Astrocyte of the cerebellum (primary cell): ENCODE measurements around the gene FTO.

Experiments used
- DNase-seq: peaks from one replicate; pipeline ENCODE4 v3.0.0-alpha.2; 2011; ENCODE audit warnings: low read depth
- H3K4me3 ChIP-seq: 2 replicates; pipeline ENCODE4 v1.5.1; 2011; ENCODE audit warnings: mild to moderate bottlenecking, low read depth, low read length, moderate library complexity
- in situ Hi-C: cut with HindIII; loops from 2 replicates; pipeline ENCODE4 v1.10.0; 2017; ENCODE audit warnings: low sequenced_read_pairs
- TF ChIP-seq, protein P1 (sequence below): IDR thresholded peaks from 2 replicates; pipeline ENCODE4 v1.5.1; 2012; ENCODE audit warnings: low read length, low read depth, moderate library complexity, mild to moderate bottlenecking; ENCODE audit errors: missing control alignments

The FTO gene

DNA sequence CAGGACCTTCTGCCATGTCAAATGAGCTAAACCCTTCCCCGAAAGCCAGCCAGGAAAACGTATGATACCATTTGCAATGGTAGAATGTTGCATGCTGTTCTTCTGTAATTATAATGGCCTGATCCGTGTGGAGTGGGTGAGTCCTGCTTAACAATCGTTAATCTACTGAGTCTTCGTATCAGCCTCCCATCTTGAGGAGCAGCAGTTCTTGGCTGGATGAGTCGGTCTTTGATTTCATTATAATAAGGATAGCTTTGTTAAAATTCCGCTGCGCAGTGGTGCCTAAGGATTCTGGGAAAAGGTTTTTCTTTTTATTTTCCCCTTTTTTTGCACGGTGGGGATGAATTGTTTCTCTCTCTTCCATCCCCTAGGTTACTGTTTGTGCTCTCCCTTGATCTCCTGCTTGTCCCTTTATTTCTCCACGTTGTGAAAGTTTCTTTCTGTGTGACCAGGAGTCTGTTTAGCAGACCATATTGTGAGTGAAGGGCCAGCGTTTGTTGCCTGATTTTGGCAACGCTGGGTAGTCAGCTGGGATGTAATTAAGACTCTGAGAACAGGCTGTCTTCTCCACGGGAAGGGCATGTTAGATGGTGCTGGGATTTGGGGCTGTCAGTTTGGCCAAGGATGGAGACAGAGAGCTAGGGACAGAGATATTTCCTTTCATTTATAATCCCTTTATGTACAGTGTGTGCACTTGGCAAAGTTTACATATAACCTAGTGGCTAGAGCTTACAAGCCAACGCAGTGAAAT lies 263.0 kb downstream of the FTO start:
- TF ChIP-seq, protein P1, sequence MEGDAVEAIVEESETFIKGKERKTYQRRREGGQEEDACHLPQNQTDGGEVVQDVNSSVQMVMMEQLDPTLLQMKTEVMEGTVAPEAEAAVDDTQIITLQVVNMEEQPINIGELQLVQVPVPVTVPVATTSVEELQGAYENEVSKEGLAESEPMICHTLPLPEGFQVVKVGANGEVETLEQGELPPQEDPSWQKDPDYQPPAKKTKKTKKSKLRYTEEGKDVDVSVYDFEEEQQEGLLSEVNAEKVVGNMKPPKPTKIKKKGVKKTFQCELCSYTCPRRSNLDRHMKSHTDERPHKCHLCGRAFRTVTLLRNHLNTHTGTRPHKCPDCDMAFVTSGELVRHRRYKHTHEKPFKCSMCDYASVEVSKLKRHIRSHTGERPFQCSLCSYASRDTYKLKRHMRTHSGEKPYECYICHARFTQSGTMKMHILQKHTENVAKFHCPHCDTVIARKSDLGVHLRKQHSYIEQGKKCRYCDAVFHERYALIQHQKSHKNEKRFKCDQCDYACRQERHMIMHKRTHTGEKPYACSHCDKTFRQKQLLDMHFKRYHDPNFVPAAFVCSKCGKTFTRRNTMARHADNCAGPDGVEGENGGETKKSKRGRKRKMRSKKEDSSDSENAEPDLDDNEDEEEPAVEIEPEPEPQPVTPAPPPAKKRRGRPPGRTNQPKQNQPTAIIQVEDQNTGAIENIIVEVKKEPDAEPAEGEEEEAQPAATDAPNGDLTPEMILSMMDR: no peak
- in situ Hi-C loops: no loop called here
- H3K4me3 ChIP-seq: no peak overlapping the region
- DNase-seq: no peak

DNA sequence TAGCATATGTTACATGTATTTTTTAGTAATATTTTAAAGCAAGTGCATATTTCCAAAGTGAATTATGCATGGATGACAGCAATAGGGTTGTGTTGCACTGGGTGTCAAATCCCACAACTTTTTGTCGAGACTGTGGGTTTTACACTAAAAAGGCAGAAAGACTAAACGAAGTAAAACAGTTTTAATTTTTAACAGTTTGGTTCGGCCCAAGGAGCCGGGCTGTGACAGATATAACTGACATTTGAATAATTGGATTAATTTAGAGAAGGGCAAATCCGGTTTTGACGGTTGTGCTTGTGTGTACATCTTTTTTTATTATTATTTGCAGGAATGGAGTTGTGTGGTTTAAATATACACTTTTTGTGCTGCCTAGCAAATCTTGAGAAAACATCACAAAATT lies 263.6 kb downstream of the FTO start:
- TF ChIP-seq, protein P1: no peak
- DNase-seq: no peak
- in situ Hi-C loops: no loop called here
- H3K4me3 ChIP-seq: no peak overlapping the region

DNA sequence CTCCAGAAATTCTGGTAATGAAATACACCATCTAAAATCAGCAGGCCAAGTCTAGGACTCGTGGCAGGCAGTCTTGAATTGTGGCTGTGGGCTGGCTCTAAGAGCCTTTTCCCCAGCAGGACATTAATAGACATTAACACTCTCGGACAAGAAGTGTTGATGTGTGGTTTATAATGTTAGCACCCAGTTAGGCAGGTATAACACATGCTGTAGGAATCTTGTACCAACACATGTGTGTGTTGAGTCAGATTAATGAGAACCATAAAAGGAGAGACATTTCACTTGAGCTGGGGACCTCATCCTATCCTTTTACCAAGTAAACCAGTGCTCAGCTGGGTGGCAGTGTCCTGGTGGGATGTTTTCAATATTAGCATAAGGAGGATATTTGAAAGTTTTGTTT lies 264.5 kb downstream of the FTO start:
- no peak for DNase-seq
- in situ Hi-C loops: no loop called here
- H3K4me3 ChIP-seq: no peak overlapping the region
- TF ChIP-seq, protein P1: no peak

GRCh38 chr16:53968896-53969295 lies 264.9 kb downstream of the FTO start:
- in situ Hi-C loops: no loop called here

DNA sequence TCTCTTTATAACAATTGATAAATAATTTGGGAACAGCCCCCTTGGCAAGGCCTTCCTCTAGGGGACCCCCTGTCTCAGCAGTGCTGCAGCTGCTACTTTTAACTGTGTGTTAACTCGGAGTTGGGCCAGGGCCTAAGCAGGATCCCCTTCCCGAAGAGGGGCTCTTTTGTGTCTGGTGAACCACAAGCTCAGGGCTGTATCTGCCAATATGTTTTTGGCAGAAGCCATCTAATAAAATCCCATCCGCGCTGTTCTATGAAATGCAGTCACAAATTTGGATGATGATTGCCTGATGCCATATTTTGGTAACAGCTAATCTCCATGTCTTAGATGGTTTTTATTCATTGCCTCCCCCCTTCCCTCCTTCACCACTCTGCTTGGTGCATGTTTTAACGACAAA lies 267.7 kb downstream of the FTO start:
- TF ChIP-seq, protein P1: no peak
- no peak for DNase-seq
- in situ Hi-C loops: no loop called here
- no peak overlapping the region for H3K4me3 ChIP-seq

More at GRCh38 chr16:53968896-53969295, 264.9 kb downstream of the FTO start:
- TF ChIP-seq, protein P1: no peak
- no peak for DNase-seq
- no peak overlapping the region for H3K4me3 ChIP-seq

DNA sequence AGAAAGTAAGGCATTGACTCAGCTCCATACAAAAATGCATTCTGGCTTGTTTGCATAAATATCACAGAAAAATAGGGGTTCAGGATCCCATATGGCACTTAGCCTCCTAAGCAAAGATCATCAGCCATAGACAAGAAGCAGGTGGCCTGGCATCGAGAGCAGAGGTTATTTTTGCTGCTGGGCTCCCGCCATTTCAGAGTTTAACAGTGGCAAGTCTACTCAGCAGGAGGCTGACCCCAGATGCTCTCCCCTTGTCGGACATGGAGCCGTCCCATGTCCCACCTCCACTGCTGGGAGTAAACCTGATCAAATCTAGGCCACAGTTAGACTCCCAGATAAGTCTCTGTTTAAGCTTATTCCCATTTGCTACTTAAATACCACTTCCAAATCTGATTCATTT lies 269.1 kb downstream of the FTO start:
- no peak overlapping the region for H3K4me3 ChIP-seq
- in situ Hi-C loops: no loop called here
- TF ChIP-seq, protein P1: no peak
- no peak for DNase-seq
